H1 (cell line): ENCODE data around the gene ZNF764.

Experiments used
- EZH2 ChIP-seq: fragments of 200-600 bp; sonication (generic); IDR thresholded peaks from 2 replicates; pipeline ENCODE4 v1.7.1; 2012; ENCODE audit warnings: low read depth, mild to moderate bottlenecking, moderate library complexity, low read length, inconsistent platforms; ENCODE audit not compliant: severe bottlenecking
- POLR2A ChIP-seq, 2 experiments: IDR thresholded peaks; 1 replicate in 1 of 2; 2 replicates in 1 of 2; pipeline ENCODE4 v1.6.1; 2011; ENCODE audit warnings: low read depth in 2 of 2, low read length in 2 of 2, mild to moderate bottlenecking in 2 of 2; ENCODE audit errors: control extremely low read depth in 1 of 2
- POU5F1 ChIP-seq: IDR thresholded peaks from 2 replicates; pipeline ENCODE4 v1.6.1; 2011; ENCODE audit warnings: low read depth, mild to moderate bottlenecking, low read length, moderate library complexity
- SAP30 ChIP-seq: fragments of 300-600 bp; sonication (generic); IDR thresholded peaks from 2 replicates; pipeline ENCODE4 v1.7.1; 2012; ENCODE audit warnings: low read length, moderate library complexity, mild to moderate bottlenecking, inconsistent platforms; ENCODE audit not compliant: insufficient read depth, insufficient replicate concordance
- SRF ChIP-seq: IDR thresholded peaks from 2 replicates; pipeline ENCODE4 v1.6.1; 2011; ENCODE audit warnings: mild to moderate bottlenecking, low read depth, low read length, moderate library complexity
- TF ChIP-seq, protein P1 (sequence below), 3 experiments: IDR thresholded peaks; 1 replicate in 2 of 3; 2 replicates in 1 of 3; pipeline versions ENCODE4 v1.5.1 to v1.6.1; 2011; ENCODE audit warnings: low read length in 3 of 3, mild to moderate bottlenecking in 3 of 3, inconsistent platforms in 2 of 3, low read depth in 1 of 3, moderate library complexity in 1 of 3; ENCODE audit not compliant: insufficient read depth in 1 of 3; ENCODE audit errors: control extremely low read depth in 1 of 3
- TF ChIP-seq, protein P2 (sequence below): IDR thresholded peaks from 2 replicates; pipeline ENCODE4 v1.6.1; 2011; ENCODE audit warnings: low read length, improper control_type of control experiment

DNA sequence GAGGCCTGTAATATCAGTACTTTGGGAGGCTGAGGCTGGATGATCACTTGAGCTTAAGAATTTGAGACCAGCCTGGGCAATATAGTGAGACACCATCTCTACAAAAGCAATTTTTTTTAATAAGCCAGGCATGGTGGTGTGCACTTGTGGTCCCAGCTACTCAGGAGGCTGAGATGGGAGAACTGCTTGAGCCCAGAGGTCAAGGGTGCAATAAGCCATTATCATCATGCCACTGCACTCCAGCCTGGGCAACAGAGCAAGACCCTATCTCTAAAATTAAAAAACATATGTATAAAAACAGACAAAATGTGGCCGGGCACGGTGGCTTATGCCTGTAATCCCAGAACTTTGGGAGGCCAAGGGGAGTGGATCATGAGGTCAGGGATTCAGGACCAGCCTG, 30.5 kb upstream of the ZNF764 start:
- no peak for TF ChIP-seq POLR2A (IDR thresholded peaks at IDR 0.05; ENCODE audit: control extremely low read depth in 1 of 2, low read depth in 2 of 2, low read length in 2 of 2)
- no peak for TF ChIP-seq POU5F1
- TF ChIP-seq, protein P1, sequence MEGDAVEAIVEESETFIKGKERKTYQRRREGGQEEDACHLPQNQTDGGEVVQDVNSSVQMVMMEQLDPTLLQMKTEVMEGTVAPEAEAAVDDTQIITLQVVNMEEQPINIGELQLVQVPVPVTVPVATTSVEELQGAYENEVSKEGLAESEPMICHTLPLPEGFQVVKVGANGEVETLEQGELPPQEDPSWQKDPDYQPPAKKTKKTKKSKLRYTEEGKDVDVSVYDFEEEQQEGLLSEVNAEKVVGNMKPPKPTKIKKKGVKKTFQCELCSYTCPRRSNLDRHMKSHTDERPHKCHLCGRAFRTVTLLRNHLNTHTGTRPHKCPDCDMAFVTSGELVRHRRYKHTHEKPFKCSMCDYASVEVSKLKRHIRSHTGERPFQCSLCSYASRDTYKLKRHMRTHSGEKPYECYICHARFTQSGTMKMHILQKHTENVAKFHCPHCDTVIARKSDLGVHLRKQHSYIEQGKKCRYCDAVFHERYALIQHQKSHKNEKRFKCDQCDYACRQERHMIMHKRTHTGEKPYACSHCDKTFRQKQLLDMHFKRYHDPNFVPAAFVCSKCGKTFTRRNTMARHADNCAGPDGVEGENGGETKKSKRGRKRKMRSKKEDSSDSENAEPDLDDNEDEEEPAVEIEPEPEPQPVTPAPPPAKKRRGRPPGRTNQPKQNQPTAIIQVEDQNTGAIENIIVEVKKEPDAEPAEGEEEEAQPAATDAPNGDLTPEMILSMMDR (IDR thresholded peaks at IDR 0.05; ENCODE audit: control extremely low read depth in 1 of 3, insufficient read depth in 1 of 3, low read depth in 1 of 3, low read length in 3 of 3) = no peak
- TF ChIP-seq SRF = no peak
- TF ChIP-seq, protein P2, sequence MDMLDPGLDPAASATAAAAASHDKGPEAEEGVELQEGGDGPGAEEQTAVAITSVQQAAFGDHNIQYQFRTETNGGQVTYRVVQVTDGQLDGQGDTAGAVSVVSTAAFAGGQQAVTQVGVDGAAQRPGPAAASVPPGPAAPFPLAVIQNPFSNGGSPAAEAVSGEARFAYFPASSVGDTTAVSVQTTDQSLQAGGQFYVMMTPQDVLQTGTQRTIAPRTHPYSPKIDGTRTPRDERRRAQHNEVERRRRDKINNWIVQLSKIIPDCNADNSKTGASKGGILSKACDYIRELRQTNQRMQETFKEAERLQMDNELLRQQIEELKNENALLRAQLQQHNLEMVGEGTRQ = no peak
- TF ChIP-seq SAP30 = no peak
- no peak for TF ChIP-seq EZH2
